Mesothelial cell of epicardium (in vitro differentiated cells): ENCODE measurements around the gene TRERF1. TPM values are rescaled to one million over a fixed set of nuclear protein-coding genes. Genes with fewer than 3 reads are reported as not detected.

Experiments
- DNase-seq, 2 experiments: peaks; one replicate each; pipeline ENCODE4 v3.0.0; 2021; ENCODE audit warnings: low spot score in 2 of 2; ENCODE audit not compliant: unreplicated experiment in 2 of 2
- H3K27ac Mint-ChIP-seq: 2 replicates; pipeline ENCODE4 v1.8.0; 2021; ENCODE audit warnings: mixed read lengths
- H3K27me3 Mint-ChIP-seq: 2 replicates; pipeline ENCODE4 v1.8.0; 2021; ENCODE audit warnings: low read depth, mixed read lengths
- H3K36me3 Mint-ChIP-seq: 2 replicates; pipeline ENCODE4 v1.8.0; 2021; ENCODE audit warnings: mixed read lengths
- H3K4me1 Mint-ChIP-seq: 2 replicates; pipeline ENCODE4 v1.8.0; 2021; ENCODE audit warnings: mixed read lengths
- H3K4me3 Mint-ChIP-seq: 2 replicates; pipeline ENCODE4 v1.8.0; 2021; ENCODE audit warnings: mild to moderate bottlenecking, moderate library complexity, mixed read lengths
- H3K9me3 Mint-ChIP-seq: 2 replicates; pipeline ENCODE4 v1.8.0; 2021; ENCODE audit warnings: mixed read lengths
- CTCF ChIP-seq: fragments of 200-600 bp; sonication (generic); IDR thresholded peaks from one replicate; pipeline ENCODE4 v1.5.0; 2021; ENCODE audit warnings: antibody characterized with exemption; ENCODE audit not compliant: unreplicated experiment
- total RNA-seq: library from RNA; stranded (reverse); gene quantifications from 3 replicates; pipeline ENCODE4 v1.2.1, GENCODE V29; 2021

The TRERF1 gene
- total RNA-seq, 1 donor from 2014 or later, result 19.8 TPM

GRCh38 chr6:42175860-42176259 is 275.9 kb downstream of the TRERF1 start:
- no peak for TF ChIP-seq CTCF
- Mint-ChIP-seq H3K27me3 (peaks cover 3% of the 10 kb centered on the region), H3K36me3 (no peaks in the 10 kb centered on the region), H3K9me3 (no peaks in the 10 kb centered on the region), H3K4me1 (no peaks in the 10 kb centered on the region), H3K27ac (no peak overlapping the region), H3K4me3 (no peak overlapping the region)
- DNase-seq, result no peak

Other genes with a start within 250 kb of the TRERF1 start
- gene MRPS10, start 234.1 kb downstream of the TRERF1 start, total RNA-seq, result 23.2 to 24.4 TPM (median 23.9 TPM) in 3 replicates
- gene UBR2, start 112.1 kb upstream of the TRERF1 start, total RNA-seq, result 26.8 to 28.4 TPM (median 28.2 TPM) in 3 replicates